ENCODE results near the gene HES1.

GRCh38 chr3:194147679-194148078, 11.7 kb downstream of the HES1 start:
- TF ChIP-seq CTCF (IDR thresholded peaks at IDR 0.05) = no peak
- no peak for TF ChIP-seq POLR2A (IDR thresholded peaks at IDR 0.05)

All from right lobe of liver (tissue), 4 donors.